Activated T-cell treated with anti-CD3 and anti-CD28 coated beads, Interleukin-2, amount 50 U/mL, for 48 hours (primary cell): ENCODE data around the gene TLCD3B.
A peak's percentile ranks its signal among the peaks of the same experiment; 100 is the strongest.

Source experiments
- DNase-seq, 2 experiments: peaks; one replicate each; pipeline ENCODE4 v3.0.0-alpha.2; 2020

The TLCD3B gene

DNA sequence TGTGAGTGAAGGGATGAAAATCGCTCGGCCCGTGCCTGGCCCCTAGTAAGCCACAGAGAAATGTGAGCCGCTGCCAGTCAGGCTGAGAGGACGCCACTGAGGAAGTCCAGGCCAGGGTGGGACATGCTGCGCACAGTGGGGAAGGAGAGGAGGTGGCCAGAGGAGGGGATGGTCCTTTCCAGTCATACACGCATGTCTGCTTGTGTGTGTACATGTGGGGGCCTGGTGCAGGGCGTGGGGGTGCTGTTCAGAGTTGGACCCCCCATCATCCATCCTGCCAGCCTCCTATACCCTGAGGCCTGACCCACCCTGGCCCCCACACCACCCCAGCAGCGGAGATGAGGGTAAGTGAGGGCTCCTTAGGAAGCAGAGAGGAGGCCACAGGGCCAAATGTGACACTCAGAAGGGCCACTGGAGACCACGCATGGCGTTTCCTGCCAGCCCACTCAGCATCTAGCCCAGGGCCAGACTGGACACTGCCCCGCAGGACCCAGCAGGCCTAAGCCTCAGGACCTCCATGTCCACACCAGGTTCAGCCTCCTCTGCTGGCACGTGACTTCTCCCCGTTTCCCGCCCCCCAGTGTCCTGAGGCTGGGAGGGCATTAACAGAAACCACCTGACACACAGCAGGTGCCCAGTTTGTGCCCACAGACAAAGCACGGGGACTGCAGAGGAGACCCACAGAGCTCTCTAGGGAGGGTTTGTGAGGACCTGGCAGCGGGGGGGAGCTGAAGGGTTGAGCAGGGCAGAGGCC lies 27.2 kb downstream of the TLCD3B start:
- no peak for DNase-seq

DNA sequence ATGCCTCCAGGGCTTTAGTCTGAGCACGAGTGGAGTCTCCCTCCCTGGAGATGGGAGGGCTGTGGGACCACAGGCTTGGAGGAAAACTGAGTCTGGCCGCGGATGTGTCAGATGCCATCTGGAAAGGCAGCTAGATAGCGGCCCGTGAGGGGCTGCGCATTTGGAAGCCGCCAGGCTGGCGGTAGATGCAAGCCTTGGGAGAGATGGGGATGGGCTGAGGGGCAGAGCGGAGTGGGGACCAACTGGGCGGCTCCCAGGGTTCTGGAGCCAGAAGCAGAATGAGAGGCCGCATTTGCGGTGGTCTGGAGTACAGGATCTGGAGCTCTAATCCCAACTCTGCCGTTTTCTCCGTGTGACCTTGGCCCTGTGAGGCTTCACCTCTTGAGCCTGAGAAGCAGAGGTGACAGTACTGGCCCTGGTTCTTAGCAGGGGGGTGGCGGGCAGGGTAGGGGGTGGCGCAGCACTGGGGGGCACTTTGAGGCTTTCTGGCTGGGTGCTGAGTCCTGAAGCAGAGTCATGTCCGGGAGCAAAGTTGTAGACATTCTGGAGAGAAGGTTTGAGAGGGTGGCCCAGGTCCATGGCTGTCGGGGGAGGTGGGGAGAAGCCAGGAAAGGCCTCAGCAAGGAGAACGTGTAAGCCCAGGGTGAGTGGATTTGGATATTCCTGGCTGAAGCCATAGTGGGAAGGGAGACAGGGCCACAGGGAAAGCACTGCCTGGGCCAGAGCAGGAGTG lies 28.3 kb downstream of the TLCD3B start:
- no peak for DNase-seq

GRCh38 chr16:30000735-30001631 lies 30.1 kb downstream of the TLCD3B start:
- no peak for DNase-seq

- DNase-seq, result no peak
Observed at GRCh38 chr16:29999605-30000004, 31.5 kb downstream of the TLCD3B start.

DNA sequence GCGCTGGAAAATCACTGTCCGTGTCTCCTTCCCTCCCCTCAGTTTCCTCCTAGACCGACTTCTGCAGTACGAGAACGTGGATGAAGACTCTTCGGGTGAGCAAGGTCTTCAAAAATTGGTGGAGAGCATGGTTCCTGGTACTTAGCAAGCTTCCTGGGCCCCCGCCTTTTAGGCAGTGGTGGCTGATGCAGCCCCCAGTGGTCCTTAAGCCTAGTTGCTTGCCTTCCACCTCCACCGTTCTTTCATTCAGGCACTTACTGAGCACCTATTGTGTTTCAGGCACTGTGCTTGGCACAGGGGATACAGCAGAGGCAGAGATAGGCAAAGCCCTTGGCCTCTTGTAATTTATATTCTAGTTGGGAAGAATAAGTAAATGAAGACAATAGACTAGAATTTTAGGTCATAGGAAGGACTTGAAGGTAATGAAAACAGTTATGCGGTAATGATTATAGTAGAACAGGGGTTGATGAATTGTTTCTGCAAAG lies 34.3 kb downstream of the TLCD3B start:
- no peak for DNase-seq

DNA sequence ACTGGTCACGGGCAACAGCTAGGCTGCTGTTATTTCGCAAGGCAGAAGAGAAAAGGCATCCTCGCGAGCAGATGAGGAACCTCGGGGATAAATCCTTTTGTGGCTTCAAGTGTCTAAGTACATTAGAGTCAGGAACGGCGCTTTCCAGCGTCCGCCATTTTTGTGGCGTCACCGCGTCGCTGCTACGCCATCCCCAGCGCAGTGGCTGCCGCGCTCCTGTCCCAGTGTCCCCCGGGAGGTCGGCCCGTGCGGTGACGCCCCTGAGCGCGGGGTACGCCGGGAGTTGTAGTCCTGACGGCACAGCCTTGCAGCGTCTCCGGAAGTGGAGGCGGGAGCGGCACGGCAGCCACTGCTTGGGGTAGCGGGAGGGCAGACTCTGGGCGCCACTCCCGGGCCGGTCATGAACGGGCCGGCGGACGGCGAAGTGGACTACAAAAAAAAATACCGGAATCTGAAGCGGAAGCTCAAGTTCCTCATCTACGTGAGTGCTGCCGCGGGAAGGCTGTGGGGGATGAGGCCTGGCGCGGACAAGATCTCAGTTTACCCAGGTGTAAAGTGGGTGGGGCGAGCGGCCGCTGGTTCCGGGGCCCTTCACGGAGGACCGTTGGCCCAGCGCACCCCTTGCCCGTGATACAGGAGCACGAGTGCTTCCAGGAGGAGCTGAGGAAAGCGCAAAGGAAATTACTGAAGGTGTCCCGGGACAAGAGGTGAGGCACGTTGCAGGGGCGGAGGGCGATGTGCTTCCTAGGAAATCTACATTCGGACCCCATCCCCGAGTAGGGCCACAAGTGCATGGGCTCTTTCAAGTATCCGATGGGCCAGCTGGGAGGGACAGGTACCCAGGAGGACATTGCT lies 34.9 kb downstream of the TLCD3B start, which contains the start of gene INO80E:
TSS of gene INO80E (plus strand) at position 331 of the 855 bp plus-strand sequence. CDS start at position 401, 70 bp downstream.
- peak; percentile 99 for DNase-seq

DNA sequence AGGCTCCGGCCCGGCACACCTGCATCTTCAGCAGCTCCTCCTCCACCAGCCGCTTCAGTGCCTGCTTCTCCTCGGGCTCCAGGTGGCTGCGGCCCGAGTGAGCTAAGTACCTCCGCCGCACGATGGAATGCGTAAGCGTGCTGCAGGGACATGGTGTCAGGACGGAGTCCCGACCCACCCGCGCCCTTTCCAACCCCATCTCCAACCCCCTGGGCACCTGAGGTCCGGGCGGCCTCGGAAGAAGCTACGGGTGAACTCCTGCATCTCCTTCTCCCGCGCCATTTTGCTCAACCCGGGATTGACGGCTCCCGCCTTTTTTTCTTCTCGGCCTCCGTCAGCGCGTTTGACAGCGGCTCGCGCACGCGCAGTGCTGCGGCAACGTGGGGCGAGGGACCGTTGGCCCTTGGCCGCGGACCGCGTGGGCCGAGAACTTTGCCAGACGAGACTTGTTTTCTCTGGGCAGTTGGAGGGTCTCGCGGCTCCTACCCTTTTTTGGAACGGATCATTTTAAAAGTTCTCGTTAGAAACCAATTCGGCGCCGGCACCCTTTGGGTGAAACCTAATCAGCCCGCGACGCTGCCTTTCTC lies 35.7 kb downstream of the TLCD3B start, which contains the start of gene HIRIP3:
TSS of gene HIRIP3 (minus strand) at position 294 of the 587 bp plus-strand sequence. CDS start at position 282, 12 bp downstream.
- peak; percentile 91 to 92 for DNase-seq

DNA sequence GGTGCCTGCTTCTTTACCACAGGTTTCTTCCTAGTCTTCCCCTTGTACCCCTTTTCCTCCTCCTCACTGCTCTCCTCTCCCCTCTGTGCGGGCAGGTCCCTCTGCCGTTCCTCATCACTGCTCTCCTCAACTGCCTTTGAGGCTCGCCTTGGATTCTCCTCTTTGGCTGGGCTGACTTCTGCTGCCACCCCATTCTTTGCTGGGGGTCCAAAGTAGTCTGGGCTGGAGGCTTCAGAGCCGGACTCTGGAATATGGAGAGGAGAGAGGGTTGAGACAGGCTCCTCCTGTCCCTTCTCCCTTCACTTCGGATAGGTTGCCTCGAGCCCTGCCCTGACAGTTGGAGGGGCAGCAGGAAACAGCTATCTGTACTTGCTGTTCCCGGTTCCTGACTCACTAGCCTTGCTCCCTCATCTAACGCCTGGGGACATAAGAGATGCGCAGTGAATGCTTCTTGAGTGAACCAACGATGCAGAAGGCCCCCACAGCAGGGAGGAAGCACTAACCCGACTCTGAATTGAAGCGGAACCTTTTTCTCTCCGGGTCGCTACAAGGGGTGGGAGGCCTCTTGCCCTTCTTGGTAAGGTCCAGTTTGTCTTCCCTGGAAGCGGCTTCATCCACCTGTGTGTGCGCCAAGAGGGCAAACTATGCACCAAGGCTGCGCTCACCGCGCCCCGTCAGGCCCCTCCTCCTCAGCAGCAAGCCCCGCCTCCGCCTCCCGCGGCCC lies 36.3 kb downstream of the TLCD3B start:
- DNase-seq, result peak in 1 of 2 experiments; percentile 86

DNA sequence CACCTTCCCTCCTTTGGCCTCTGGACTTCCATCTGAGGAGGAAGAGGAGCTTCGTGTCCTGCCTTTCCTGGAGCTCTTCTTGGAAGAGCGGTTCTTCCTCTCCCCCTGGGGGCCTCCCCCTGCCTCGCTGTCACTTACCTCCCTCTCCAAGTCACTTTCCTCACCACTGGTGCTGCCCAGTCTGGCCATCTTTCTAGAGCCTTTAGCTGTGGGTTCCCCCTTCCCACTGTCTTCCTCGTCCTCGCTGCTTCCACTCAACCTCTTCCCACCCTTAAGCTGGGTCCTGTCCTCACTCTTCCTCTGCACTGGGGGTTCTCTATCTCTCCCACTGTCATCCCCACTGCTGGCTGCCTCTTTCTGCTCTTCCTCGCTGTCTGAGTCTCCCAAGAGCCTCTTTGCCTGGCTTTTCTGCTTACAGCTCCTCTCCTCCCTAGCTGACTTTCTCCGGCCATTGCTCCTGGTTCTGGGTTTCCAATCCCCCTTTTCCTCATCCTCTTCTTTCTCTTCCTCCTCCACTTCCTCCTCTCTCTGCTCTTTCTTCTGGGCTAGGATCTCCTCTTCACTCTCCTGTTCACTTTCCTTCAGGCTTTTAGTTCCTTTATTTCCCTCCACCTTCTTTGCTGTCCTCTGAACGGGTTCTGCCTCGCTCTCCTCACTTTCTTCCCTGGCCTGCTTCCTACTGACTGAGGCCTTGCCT lies 37.0 kb downstream of the TLCD3B start:
- DNase-seq, result no peak

DNA sequence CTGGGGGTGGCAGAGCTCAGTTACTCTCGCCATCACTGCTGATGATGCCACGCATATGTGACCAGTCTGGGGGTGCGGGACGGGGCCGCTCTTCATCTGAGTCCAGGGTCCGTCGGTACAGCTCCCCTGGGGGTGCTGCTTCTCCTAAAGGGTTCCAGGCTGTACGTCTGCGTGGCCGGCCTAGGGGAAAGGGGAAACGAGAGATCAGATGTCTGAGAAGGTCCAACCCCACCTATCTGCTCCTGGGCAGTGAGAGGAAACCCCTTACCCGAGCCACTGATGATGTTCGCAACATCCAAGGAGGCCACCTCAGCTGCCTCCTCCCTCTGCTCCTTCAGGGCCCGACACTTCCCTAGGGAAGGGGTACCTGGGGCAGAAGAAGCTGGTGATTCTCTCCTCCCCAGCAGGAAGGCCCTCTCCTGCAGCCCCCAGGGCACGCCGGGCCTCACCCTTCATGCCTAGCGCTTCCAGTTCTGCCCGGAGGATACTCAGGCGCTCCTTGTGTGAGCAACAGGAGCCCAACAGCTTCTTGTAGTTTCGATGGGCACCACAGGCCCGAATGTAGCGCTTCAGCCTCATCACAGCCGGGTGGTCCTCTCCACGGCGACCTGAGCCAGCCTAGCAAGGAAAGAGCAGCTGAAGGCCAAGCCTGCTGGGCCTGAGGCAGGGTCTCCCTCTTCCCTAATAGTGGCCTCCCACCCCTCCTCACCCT lies 37.7 kb downstream of the TLCD3B start:
- no peak for DNase-seq

- DNase-seq, result no peak
Observed at GRCh38 chr16:29992344-29992967, 38.6 kb downstream of the TLCD3B start.

- no peak for DNase-seq
Observed at GRCh38 chr16:29991571-29991904, 39.5 kb downstream of the TLCD3B start.

DNA sequence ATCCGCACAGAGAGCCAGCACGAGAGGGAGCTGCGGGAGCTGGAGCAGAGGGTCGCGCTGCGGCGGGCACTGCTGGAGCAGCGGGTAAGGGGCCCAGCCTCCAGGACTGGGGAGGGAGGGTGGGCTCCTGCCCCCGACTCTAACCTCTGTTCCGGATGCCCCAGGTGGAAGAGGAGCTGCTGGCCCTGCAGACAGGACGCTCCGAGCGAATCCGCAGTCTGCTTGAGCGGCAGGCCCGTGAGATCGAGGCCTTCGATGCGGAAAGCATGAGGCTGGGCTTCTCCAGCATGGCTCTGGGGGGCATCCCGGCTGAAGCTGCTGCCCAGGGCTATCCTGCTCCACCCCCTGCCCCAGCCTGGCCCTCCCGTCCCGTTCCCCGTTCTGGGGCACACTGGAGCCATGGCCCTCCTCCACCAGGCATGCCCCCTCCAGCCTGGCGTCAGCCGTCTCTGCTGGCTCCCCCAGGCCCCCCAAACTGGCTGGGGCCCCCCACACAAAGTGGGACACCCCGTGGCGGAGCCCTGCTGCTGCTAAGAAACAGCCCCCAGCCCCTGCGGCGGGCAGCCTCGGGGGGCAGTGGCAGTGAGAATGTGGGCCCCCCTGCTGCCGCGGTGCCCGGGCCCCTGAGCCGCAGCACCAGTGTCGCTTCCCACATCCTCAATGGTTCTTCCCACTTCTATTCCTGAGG lies 40.0 kb downstream of the TLCD3B start:
- no peak for DNase-seq

DNA sequence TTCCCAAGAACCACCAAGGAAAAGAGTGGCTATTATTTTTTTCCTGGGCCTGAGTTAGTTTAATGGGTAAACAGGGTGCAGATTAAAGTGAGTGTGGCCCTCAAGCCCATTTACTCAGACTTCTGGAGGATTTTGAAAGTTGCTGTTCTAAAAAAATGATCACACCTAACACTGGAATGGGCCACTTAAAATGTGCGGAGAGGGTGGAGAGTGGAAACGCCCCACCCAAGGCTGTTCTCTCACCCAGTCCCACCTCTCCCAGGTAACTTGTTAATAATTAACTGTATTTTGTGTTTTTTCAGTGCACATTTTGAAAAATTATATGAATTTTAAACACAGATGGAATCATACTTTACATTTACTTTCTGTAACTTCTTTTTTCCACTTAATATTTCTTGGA lies 41.0 kb downstream of the TLCD3B start:
- DNase-seq, result no peak

DNA sequence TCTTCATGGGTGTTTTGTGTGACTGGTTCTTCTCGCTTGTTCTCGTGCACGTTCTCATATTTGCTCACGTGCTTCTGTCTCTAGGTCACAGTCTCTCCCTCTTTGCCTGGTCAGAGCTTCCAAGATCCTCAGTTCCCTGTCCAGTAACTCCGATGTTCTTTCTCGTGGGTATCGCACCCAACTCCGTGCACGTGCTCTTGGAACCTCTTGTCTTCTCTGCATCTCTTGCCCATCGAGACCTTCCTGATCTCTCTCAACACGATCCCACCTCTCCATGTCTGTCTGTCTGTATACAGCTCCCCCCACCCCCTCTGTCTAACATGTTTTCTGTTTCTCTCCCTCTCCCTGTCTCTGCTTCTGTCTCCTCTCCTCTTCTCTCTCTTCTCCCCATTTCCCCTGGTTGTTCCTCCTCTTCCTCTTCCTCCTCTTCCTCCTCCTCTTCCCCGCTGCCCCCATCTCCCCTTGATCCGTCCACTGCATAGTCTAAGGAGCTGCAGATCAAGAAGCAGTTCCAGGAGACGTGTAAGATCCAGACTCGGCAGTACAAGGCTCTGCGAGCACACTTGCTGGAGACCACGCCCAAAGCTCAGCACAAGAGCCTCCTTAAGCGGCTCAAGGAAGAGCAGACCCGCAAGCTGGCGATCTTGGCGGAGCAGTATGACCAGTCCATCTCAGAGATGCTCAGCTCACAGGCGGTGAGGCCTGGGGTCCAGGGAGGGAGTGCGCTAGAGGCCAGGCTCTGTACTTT lies 41.8 kb downstream of the TLCD3B start:
- no peak for DNase-seq

DNA sequence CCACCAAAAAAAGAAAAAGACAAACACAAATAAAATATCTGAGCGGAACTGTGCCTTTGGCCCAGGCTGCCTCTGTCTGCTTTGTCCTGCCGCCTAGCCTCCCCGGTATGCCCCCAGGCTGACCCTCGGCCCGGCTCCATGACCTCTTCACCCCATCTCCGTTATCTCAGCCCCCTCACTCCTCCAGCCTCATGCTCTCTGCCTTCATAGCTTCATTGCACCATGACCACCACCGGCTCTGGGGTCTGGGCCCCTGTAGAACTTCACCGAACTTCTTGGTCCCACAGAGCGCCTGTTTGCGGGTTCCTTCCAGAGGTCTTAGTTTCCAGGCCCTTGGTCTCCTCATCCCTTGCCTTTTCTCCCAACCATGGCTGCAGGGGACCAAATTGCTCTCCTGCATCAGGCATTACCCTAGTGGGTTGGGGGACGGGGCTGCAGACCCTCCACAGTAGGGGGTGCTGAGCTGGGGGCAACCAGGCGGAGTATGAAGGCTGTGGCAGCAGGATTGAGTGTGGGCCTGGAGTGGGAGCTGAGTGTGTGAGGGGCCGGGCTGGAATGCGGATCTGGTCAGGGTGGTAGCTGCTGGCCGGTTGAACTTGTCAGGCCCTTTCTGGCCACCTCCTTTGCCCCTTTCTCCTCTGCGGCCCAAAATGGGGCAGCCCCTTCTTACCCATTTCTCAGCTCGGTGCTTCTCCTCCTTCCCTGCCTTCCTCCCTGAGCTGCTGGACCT lies 42.6 kb downstream of the TLCD3B start:
- no peak for DNase-seq
